ENCODE measurements around the gene GMPR2. TPM values are rescaled to one million over a fixed set of nuclear protein-coding genes. Genes with fewer than 3 reads are reported as not detected.

Gene GMPR2
- total and polyA plus RNA-seq, 3 donors from 2014 or later: 30.0 to 49.9 (median 42.2) TPM

- H3K9me3 ChIP-seq: no peaks in the 10 kb centered on the region
- DNase-seq: no peak
- no peak overlapping the region for H3K27ac ChIP-seq
- no peaks in the 10 kb centered on the region for H3K4me1 ChIP-seq
- 88 to 94% methylated on average over 7 to 19 of the region's 19 CpGs for WGBS, 2 donors
- TF ChIP-seq POLR2A (IDR thresholded peaks at IDR 0.05): no peak
- H3K36me3 ChIP-seq (ENCODE audit: low read depth, missing control alignments): no peaks in the 10 kb centered on the region
- no peaks in the 10 kb centered on the region for H3K27me3 ChIP-seq
- H3K4me3 ChIP-seq: no peak overlapping the region
- intact Hi-C loops (cut with DNase I; ENCODE audit: low total_unique reads): no loop called here
These were observed 29.2 kb downstream of the GMPR2 start for GRCh38 chr14:24261969-24262327.

- Histone ChIP-seq H3K27ac (no peak within 1 kb of the TSS), H3K27me3 (no peaks in the 10 kb centered on the region), H3K4me1 (no peaks in the 10 kb centered on the region), H3K9me3 (no peaks in the 10 kb centered on the region), H3K4me3 (no peak within 1 kb of the TSS), H3K36me3 (ENCODE audit: low read depth, missing control alignments) (no peaks in the 10 kb centered on the region)
- no peak for DNase-seq
- WGBS, 2 donors: 88 to 89% methylated on average over 13 to 14 of the region's 14 CpGs
- intact Hi-C loops (cut with DNase I; ENCODE audit: low total_unique reads): no loop called here
- no peak for TF ChIP-seq POLR2A (IDR thresholded peaks at IDR 0.05)
- TF ChIP-seq, protein P1, sequence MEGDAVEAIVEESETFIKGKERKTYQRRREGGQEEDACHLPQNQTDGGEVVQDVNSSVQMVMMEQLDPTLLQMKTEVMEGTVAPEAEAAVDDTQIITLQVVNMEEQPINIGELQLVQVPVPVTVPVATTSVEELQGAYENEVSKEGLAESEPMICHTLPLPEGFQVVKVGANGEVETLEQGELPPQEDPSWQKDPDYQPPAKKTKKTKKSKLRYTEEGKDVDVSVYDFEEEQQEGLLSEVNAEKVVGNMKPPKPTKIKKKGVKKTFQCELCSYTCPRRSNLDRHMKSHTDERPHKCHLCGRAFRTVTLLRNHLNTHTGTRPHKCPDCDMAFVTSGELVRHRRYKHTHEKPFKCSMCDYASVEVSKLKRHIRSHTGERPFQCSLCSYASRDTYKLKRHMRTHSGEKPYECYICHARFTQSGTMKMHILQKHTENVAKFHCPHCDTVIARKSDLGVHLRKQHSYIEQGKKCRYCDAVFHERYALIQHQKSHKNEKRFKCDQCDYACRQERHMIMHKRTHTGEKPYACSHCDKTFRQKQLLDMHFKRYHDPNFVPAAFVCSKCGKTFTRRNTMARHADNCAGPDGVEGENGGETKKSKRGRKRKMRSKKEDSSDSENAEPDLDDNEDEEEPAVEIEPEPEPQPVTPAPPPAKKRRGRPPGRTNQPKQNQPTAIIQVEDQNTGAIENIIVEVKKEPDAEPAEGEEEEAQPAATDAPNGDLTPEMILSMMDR (IDR thresholded peaks at IDR 0.05): no peak
These were observed 30.3 kb downstream of the GMPR2 start, which contains the start of gene TGM1 for GRCh38 chr14:24262821-24263733. TSS of gene TGM1 (minus strand) at chr14:24263177. CDS start at chr14:24262352, 825 bp downstream.

DNA sequence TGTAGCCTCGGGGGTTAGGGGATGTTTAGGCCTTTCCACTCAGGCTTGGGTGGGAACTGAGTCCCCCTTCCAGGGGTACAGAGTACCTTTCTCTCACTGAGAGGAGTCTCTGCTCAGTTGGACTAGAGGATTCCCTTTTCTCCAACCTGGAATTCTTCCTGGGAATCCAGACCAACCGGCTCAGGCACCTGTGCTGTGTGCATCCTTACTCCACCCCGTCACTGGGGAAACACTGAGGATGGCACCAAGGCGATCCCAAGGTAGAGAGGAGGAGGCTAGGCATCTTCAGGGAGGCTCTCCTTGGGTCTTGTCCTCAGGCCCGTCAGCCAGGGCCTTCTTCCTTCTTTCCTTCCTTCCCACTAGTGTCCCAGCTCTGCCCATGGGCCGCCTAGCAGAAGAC lies 31.1 kb downstream of the GMPR2 start:
- no peak for DNase-seq
- 73 to 82% methylated on average over 5 to 6 of the region's 6 CpGs for WGBS, 2 donors
- intact Hi-C loops (cut with DNase I; ENCODE audit: low total_unique reads): no loop called here
- Histone ChIP-seq H3K4me3 (no peak overlapping the region), H3K27ac (no peak overlapping the region), H3K9me3 (no peaks in the 10 kb centered on the region), H3K27me3 (no peaks in the 10 kb centered on the region), H3K4me1 (no peaks in the 10 kb centered on the region), H3K36me3 (ENCODE audit: low read depth, missing control alignments) (no peaks in the 10 kb centered on the region)
- TF ChIP-seq, protein P1 (IDR thresholded peaks at IDR 0.05): no peak
- TF ChIP-seq POLR2A (IDR thresholded peaks at IDR 0.05): no peak

DNA sequence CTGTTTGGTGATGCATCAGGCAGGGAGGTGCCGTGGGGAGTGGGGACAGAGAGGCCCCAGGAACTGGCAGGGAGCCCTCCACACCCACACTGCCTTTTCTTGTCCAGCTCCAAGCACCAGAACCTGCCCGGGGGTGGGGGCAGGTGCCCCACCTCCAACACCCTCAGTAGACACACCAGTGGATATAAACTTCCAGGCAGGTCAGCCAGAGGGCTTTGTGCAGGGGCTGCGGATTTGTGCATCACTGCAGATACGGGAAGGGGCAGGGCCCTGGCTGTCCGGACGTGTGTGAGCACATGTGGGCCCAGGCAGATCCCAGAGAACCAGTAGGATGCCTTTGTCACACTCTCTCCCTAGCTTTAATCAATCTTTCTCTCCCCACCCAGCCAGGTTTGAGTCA lies 31.6 kb downstream of the GMPR2 start:
- WGBS, 2 donors: 62 to 69% methylated on average over 4 to 6 of the region's 6 CpGs
- intact Hi-C loops (cut with DNase I; ENCODE audit: low total_unique reads): no loop called here
- H3K36me3 ChIP-seq (ENCODE audit: low read depth, missing control alignments): no peaks in the 10 kb centered on the region
- DNase-seq: no peak
- H3K4me3 ChIP-seq: no peak overlapping the region
- H3K27ac ChIP-seq: no peak overlapping the region
- no peaks in the 10 kb centered on the region for H3K4me1 ChIP-seq
- H3K27me3 ChIP-seq: no peaks in the 10 kb centered on the region
- no peak for TF ChIP-seq POLR2A (IDR thresholded peaks at IDR 0.05)
- TF ChIP-seq, protein P1 (IDR thresholded peaks at IDR 0.05): no peak
- no peaks in the 10 kb centered on the region for H3K9me3 ChIP-seq

GRCh38 chr14:24266344-24267244 lies 33.9 kb downstream of the GMPR2 start:
- Histone ChIP-seq H3K9me3 (no peaks in the 10 kb centered on the region), H3K4me3 (no peak overlapping the region), H3K27ac (no peak overlapping the region), H3K4me1 (peaks cover 4% of the 10 kb centered on the region), H3K36me3 (ENCODE audit: low read depth, missing control alignments) (no peaks in the 10 kb centered on the region), H3K27me3 (no peaks in the 10 kb centered on the region)
- DNase-seq: no peak
- 92% methylated on average over 18 of the region's 18 CpGs for WGBS, 2 donors
- intact Hi-C loops (cut with DNase I; ENCODE audit: low total_unique reads): no loop called here
- TF ChIP-seq, protein P1 (IDR thresholded peaks at IDR 0.05): no peak
- TF ChIP-seq POLR2A (IDR thresholded peaks at IDR 0.05): no peak

All from testis (tissue), 3 donors.